ENCODE results near the gene WASL. TPM values are rescaled to one million over a fixed set of nuclear protein-coding genes. Genes with fewer than 3 reads are reported as not detected.

The WASL gene
- total RNA-seq, 4 donors from 2014 or later, result 30.4 to 41.4 (median 34.2) TPM

- 22 to 25% methylated on average over 2 of the region's 2 CpGs for WGBS, 2 donors
- TF ChIP-seq CTCF (IDR thresholded peaks at IDR 0.05) (no peak), POLR2A (IDR thresholded peaks at IDR 0.05) (no peak)
- intact Hi-C loops (cut with DNase I; ENCODE audit: low total_unique reads), result no loop called here
- no peak overlapping the region for H3K4me3 ChIP-seq (ENCODE audit: low read depth, poor library complexity, severe bottlenecking)
- no peak for DNase-seq (ENCODE audit: low spot score in 2 of 2)
These were observed 74.2 kb downstream of the WASL start for GRCh38 chr7:123674399-123675180.

GRCh38 chr7:123673752-123674398, 74.9 kb downstream of the WASL start:
- 68 to 69% methylated on average over 3 of the region's 3 CpGs for WGBS, 2 donors
- no peak for TF ChIP-seq POLR2A (IDR thresholded peaks at IDR 0.05)
- no peak for TF ChIP-seq CTCF (IDR thresholded peaks at IDR 0.05)
- no peak overlapping the region for H3K4me3 ChIP-seq (ENCODE audit: low read depth, poor library complexity, severe bottlenecking)
- intact Hi-C loops (cut with DNase I; ENCODE audit: low total_unique reads), result no loop called here
- DNase-seq (ENCODE audit: low spot score in 2 of 2), result no peak

- no peak for DNase-seq (ENCODE audit: low spot score in 2 of 2)
- TF ChIP-seq CTCF (IDR thresholded peaks at IDR 0.05), result no peak
- no peak for TF ChIP-seq POLR2A (IDR thresholded peaks at IDR 0.05)
- H3K4me3 ChIP-seq (ENCODE audit: low read depth, poor library complexity, severe bottlenecking), result no peak overlapping the region
- WGBS, 2 donors, result 71 to 76% methylated on average over 5 of the region's 5 CpGs
- intact Hi-C loops (cut with DNase I; ENCODE audit: low total_unique reads), result no loop called here
These were observed 75.6 kb downstream of the WASL start for GRCh38 chr7:123673137-123673732.

- TF ChIP-seq CTCF (IDR thresholded peaks at IDR 0.05) (no peak), POLR2A (IDR thresholded peaks at IDR 0.05) (no peak)
- WGBS, 2 donors, result 85 to 87% methylated on average over 7 of the region's 7 CpGs
- intact Hi-C loops (cut with DNase I; ENCODE audit: low total_unique reads), result no loop called here
- no peak for DNase-seq (ENCODE audit: low spot score in 2 of 2)
- no peak overlapping the region for H3K4me3 ChIP-seq (ENCODE audit: low read depth, poor library complexity, severe bottlenecking)
These were observed 79.3 kb downstream of the WASL start for GRCh38 chr7:123669485-123669884.

- no peak for TF ChIP-seq POLR2A (IDR thresholded peaks at IDR 0.05)
- no peak for TF ChIP-seq CTCF (IDR thresholded peaks at IDR 0.05)
- 14 to 32% methylated on average over 1 of the region's 1 CpG for WGBS, 2 donors
- no peak overlapping the region for H3K4me3 ChIP-seq (ENCODE audit: low read depth, poor library complexity, severe bottlenecking)
- DNase-seq (ENCODE audit: low spot score in 2 of 2), result no peak
- intact Hi-C loops (cut with DNase I; ENCODE audit: low total_unique reads), result no loop called here
These were observed 82.3 kb downstream of the WASL start for GRCh38 chr7:123666492-123666891.
